Upper lobe of left lung (tissue), 4 donors: ENCODE results near the gene ABHD5.

Experiments
- POLR2A ChIP-seq, 4 donors: fragments of 450-650 bp; IDR thresholded peaks; one replicate each; pipeline ENCODE4 v1.5.1; 2016 to 2017; ENCODE audit warnings: antibody characterized with exemption in 4 of 4, mild to moderate bottlenecking in 2 of 4
- TF ChIP-seq, protein P1 (sequence below), 6 experiments: fragments of 450-650 bp in 4 of 6; fragments of 200-600 bp in 2 of 6; sonication (generic) in 2 of 6; IDR thresholded peaks; one replicate each; pipeline ENCODE4 v1.5.1; 2016 to 2019; ENCODE audit warnings: antibody characterized with exemption in 6 of 6

DNA sequence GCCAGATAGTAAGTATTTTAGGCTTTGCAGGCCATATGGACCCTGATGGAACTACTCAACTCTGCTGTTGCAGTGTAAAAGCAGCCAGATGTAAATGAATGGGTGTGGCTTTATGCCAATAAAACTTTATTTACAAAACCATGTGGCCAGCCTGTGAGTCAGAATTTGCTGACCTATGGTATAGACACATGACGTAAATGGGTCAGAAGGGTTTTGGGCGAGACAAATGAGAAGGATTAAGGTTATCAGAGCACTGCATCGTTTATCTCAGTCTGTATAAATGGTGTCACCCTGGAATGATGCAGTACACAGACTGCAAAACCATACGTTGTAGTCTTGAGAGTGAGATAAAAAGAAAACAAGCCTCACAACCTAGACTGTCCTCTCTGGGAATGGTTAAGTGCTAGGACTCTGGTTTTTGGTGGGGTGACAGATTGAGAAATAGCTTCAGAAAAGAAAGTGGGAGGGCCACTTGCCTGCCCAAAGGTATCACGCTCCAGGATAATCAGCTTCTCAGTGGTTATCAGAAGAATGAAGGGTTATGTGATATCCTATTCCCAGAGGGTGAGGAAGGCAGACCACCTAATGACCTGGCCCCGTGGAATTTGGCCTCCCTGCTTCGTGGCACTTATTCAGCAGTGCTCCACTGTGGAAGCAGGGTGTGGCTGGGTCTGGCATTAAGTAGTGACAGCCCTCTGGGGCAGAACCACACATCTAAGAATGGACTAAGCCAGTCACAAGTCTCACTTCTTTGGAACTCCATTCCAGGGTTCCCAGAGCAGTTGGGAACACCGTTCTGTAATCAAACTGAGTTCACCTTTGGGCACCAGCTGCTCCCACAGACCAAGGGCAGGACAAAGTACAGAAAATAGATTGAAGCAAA lies 46.1 kb downstream of the ABHD5 start:
- TF ChIP-seq, protein P1, sequence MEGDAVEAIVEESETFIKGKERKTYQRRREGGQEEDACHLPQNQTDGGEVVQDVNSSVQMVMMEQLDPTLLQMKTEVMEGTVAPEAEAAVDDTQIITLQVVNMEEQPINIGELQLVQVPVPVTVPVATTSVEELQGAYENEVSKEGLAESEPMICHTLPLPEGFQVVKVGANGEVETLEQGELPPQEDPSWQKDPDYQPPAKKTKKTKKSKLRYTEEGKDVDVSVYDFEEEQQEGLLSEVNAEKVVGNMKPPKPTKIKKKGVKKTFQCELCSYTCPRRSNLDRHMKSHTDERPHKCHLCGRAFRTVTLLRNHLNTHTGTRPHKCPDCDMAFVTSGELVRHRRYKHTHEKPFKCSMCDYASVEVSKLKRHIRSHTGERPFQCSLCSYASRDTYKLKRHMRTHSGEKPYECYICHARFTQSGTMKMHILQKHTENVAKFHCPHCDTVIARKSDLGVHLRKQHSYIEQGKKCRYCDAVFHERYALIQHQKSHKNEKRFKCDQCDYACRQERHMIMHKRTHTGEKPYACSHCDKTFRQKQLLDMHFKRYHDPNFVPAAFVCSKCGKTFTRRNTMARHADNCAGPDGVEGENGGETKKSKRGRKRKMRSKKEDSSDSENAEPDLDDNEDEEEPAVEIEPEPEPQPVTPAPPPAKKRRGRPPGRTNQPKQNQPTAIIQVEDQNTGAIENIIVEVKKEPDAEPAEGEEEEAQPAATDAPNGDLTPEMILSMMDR (IDR thresholded peaks at IDR 0.05), result no peak
- no peak for TF ChIP-seq POLR2A (IDR thresholded peaks at IDR 0.05)
